HG02885 (cell line): ENCODE data around the gene MAPT.
"Not testable (repeated sequence)": the region's sequence is repeated elsewhere in the genome, so short reads cannot be mapped to it uniquely, and the experiment has no call there.

Source experiments
- ATAC-seq: cut with Tn5 transposase; IDR thresholded peaks from one replicate; pipeline ENCODE4 v1.9.1; 2021; ENCODE audit warnings: mild to moderate bottlenecking; ENCODE audit not compliant: unreplicated experiment, poor library complexity

Gene MAPT

GRCh38 chr17:46020998-46021397 is 126.6 kb downstream of the MAPT start:
- ATAC-seq = no peak

- ATAC-seq = not testable (repeated sequence)
These were observed 129.0 kb downstream of the MAPT start for GRCh38 chr17:46023366-46023765.

- no peak for ATAC-seq
These were observed 129.5 kb downstream of the MAPT start for GRCh38 chr17:46023783-46024388.

DNA sequence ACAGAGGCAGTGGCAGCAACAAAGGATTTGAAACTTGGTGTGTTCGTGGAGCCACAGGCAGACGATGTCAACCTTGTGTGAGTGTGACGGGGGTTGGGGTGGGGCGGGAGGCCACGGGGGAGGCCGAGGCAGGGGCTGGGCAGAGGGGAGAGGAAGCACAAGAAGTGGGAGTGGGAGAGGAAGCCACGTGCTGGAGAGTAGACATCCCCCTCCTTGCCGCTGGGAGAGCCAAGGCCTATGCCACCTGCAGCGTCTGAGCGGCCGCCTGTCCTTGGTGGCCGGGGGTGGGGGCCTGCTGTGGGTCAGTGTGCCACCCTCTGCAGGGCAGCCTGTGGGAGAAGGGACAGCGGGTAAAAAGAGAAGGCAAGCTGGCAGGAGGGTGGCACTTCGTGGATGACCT is 130.2 kb downstream of the MAPT start:
- no peak for ATAC-seq

DNA sequence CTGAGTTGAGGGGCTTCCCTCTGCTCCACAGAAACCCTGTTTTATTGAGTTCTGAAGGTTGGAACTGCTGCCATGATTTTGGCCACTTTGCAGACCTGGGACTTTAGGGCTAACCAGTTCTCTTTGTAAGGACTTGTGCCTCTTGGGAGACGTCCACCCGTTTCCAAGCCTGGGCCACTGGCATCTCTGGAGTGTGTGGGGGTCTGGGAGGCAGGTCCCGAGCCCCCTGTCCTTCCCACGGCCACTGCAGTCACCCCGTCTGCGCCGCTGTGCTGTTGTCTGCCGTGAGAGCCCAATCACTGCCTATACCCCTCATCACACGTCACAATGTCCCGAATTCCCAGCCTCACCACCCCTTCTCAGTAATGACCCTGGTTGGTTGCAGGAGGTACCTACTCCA is 130.7 kb downstream of the MAPT start:
- no peak for ATAC-seq

- no peak for ATAC-seq
These were observed 131.3 kb downstream of the MAPT start for GRCh38 chr17:46025510-46026165.

GRCh38 chr17:46026166-46027047 is 132.1 kb downstream of the MAPT start:
- ATAC-seq = no peak

GRCh38 chr17:46027048-46027975 is 133.0 kb downstream of the MAPT start:
- ATAC-seq = no peak

GRCh38 chr17:46027976-46028325 is 133.6 kb downstream of the MAPT start:
- no peak for ATAC-seq

DNA sequence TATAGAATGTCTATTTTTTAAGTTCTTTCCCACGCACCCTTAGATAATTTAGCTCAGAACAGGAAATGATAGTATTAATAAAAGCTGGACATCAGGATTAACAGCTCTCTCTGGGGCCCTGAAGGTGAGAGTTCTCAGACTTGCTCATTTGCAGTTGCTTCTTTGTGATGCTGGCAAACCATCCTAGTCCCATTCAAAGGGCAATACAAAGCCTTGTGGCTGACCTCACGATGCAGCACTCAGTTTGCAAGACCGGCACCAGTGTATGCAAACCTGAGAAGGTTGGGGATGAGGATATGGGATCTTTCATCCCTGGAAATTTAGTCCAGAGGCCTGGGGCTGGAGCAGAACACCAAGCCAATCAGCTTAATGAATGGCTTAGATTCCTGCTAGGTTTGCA is 134.0 kb downstream of the MAPT start:
- ATAC-seq = no peak

DNA sequence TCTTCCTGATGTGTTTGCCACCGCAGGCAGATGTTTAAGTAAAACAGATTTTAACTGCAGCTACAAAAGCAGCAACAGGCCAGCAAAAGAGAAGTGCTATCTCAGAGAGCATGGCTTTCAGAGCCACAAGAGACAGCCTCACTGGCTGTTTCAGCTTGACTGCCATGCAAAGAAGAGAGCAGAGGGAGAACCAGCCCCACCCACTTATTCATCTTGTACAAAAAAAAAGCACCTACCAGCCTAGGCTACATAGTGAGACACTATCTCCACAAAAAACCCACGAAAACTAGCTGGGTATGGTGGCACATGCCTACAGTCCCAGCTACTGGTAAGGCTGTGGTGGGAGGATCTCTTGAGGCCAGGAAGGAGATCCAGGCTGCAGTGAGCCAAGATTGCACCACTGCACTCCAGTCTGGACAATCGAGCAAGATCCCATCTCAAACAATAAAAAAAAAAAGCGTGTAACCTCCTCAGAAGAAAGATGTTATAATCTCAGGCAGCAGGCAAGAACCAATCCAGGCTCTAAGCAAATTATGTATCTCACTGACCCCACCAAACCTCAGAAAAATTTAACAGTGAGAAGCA is 134.7 kb downstream of the MAPT start:
- ATAC-seq = no peak

- no peak for ATAC-seq
These were observed 135.3 kb downstream of the MAPT start for GRCh38 chr17:46029627-46030026.

- no peak for ATAC-seq
These were observed 136.4 kb downstream of the MAPT start for GRCh38 chr17:46030752-46031151.

DNA sequence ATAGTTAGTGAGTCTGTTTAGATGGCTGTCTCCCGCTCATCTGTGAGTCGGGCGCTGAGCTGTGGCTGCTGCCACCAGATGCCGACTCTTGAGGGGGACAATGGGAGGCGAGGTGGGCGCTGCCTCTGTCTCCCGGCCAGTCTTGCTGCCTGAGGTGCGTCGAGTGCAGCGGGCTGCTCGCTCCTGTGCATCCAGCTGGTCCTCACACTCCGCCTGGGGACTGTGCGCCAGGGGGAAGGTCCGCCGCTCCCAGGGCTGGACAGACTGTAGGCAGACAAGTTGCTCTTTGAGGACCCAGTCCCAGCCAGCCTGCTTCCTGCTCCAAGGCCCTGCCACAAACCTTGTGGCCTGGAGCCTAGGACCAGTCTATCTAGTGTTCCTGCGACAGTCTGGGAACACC is 137.1 kb downstream of the MAPT start:
- ATAC-seq = no peak

- no peak for ATAC-seq
These were observed 137.6 kb downstream of the MAPT start for GRCh38 chr17:46031920-46032319.

GRCh38 chr17:46032909-46033308 is 138.6 kb downstream of the MAPT start:
- ATAC-seq = no peak

DNA sequence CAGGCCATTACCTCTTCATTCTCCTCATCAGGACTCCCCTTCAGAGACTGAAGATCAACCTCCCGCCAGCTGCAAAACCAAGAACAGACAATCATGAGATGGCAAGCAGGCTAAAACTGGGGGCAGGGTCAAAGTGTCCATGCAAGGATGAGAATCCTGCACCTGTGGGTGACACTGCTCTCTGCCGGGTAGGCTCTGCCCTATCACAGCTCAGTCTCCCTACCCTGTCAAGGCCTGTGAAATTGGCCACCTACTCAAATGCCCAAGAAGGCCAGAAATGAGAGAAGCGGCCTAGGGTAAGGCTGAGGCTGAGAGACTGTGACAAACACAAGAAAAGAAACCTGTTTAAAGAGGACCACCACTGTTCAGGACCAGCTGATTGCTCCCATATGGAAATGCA is 139.0 kb downstream of the MAPT start:
- no peak for ATAC-seq

DNA sequence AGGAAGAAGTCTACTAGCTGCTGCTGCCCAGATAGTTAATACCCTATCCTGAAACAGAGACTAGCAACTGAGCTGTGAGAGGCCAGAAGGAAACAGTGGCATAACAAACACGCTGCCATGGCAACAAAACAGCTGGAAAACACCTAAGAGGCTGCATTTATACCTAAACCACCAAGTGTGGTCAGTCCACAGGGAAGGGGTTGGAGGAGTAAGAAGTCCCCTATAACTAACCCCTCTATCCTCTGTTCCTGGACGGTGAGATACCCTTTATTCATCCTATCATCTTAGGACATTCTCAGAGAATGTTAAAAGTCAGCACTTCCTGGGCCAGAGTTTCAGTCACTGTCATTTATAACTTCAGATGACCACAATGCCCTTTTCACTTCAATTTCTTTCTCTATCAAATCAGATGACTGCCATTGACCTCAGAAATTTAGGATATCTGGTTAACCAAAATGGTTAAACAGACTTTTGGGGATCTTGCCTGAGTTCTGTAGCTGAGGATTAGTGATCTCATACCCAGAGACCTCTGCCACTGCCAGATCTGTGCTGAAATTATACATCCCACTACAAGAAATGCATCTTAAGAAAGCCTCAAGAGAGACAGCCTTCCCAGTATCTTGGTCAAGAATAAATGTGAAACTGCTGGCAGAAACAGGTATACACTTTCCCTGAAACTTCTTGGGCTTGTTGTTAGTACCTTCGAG is 140.9 kb downstream of the MAPT start:
- ATAC-seq = no peak

- no peak for ATAC-seq
These were observed 142.1 kb downstream of the MAPT start for GRCh38 chr17:46036491-46036890.
